ENCODE results near the gene ACAP1.

DNA sequence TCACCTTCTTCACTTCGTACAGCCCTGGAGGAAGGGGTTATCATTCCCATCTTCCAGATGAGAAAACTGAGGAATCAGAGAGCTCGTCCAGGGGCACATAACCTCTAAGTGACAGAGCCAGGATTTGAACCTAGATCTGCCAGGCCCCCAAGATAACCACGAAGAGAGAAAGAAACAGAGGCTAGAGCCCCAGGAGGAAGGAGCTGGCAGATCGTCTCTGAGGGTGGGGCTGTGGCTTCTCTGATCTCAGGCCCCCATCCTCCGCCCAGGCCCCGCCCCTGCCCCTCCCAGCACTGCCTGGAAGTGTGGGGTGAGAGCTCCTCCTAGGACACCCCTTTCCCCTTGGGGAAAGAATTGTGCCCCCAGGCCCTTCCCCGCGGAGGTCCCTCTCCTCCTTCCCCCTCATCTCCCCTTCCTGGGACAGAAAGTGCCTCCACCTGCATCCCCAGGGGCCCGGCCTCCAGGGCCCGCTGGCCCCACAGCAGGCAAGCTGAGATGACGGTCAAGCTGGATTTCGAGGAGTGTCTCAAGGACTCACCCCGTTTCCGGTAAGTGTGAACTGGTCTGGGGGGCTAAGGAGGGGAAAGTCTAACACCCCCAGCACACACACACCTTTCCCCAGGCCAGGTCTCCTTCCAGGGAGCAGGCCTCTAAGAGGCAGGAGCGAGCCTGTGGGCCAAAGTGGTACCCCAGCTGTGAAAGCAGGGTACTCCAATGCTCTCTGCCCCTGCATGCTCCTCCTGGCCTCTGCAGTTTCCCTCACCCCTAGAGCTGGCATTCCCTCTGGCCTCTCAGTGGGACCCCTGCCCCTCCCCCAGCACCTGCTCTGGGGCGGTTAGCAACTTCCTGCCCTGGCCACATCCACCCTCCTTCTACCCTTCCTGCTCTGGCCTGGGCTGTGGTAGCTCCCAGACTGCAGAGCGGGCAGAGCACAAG is at the start of gene ACAP1:
- TF ChIP-seq, protein P1, sequence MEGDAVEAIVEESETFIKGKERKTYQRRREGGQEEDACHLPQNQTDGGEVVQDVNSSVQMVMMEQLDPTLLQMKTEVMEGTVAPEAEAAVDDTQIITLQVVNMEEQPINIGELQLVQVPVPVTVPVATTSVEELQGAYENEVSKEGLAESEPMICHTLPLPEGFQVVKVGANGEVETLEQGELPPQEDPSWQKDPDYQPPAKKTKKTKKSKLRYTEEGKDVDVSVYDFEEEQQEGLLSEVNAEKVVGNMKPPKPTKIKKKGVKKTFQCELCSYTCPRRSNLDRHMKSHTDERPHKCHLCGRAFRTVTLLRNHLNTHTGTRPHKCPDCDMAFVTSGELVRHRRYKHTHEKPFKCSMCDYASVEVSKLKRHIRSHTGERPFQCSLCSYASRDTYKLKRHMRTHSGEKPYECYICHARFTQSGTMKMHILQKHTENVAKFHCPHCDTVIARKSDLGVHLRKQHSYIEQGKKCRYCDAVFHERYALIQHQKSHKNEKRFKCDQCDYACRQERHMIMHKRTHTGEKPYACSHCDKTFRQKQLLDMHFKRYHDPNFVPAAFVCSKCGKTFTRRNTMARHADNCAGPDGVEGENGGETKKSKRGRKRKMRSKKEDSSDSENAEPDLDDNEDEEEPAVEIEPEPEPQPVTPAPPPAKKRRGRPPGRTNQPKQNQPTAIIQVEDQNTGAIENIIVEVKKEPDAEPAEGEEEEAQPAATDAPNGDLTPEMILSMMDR (IDR thresholded peaks at IDR 0.05; ENCODE audit: low read depth, low read length, poor library complexity, severe bottlenecking): no peak
- TF ChIP-seq EZH2phosphoT487 (IDR thresholded peaks at IDR 0.05; ENCODE audit: borderline replicate concordance, low read length): no peak

Data from DOHH2 (cell line).